Ovary (tissue), 10 donors: ENCODE measurements around the gene SERINC3. TPM values are rescaled to one million over a fixed set of nuclear protein-coding genes. Genes with fewer than 3 reads are reported as not detected.
A peak's percentile ranks its signal among the peaks of the same experiment; 100 is the strongest.

Source experiments
- DNase-seq, 5 donors: peaks; one replicate each; pipeline ENCODE4 v3.0.0-alpha.2; 2019 to 2020
- H3K27ac ChIP-seq, 2 donors: fragments of 200-600 bp; one replicate each; pipeline versions ENCODE4 v1.5.1 to v1.8.0; 2019 to 2022
- H3K27me3 ChIP-seq: fragments of 200-600 bp; one replicate; pipeline ENCODE4 v1.8.0; 2022
- H3K36me3 ChIP-seq: fragments of 200-600 bp; sonication (generic); one replicate; pipeline ENCODE4 v1.5.1; 2019
- H3K4me1 ChIP-seq: one replicate; pipeline ENCODE4 v1.8.1; 2013; ENCODE audit warnings: mild to moderate bottlenecking, moderate library complexity; ENCODE audit not compliant: insufficient read depth
- H3K4me3 ChIP-seq: fragments of 200-600 bp; sonication (generic); one replicate; pipeline ENCODE4 v1.5.1; 2017
- H3K9me3 ChIP-seq, 2 donors: fragments of 200-600 bp in 1 of 2; sonication (generic) in 1 of 2; one replicate each; pipeline versions ENCODE4 v1.5.1 to v1.8.1; 2013 to 2019; ENCODE audit warnings: mild to moderate bottlenecking in 1 of 2, moderate library complexity in 1 of 2
- EP300 ChIP-seq: sonication (generic); formaldehyde crosslinking; IDR thresholded peaks from one replicate; pipeline ENCODE4 v1.6.1; 2017; ENCODE audit warnings: antibody characterized with exemption
- POLR2A ChIP-seq: fragments of 450-650 bp; IDR thresholded peaks from one replicate; pipeline ENCODE4 v1.6.1; 2017; ENCODE audit warnings: antibody characterized with exemption, mild to moderate bottlenecking, moderate library complexity
- WGBS, 3 donors: extraction: QIAGEN DNeasy Blood & Tissue Kit in 1 of 3; methylation state at CpG; one replicate each; pipeline versions ENCODE4 v1.1.5 to v1.1.7; 2013 to 2017; 5-methylcytosine and 5-hydroxymethylcytosine counted together
- intact Hi-C, 4 donors: fragments of 100-400 bp; cut with DNase I; formaldehyde crosslinking; loops; one replicate each; pipeline versions ENCODE4 v1.11.0 to v1.15.1; 2022 to 2023
- long read RNA-seq, 3 donors: library from polyadenylated mRNA in 2 of 3; unstranded in 2 of 3; transcript quantifications; one replicate each; pipeline ENCODE4 v2.0.0 and lab custom pipeline, GENCODE V29; 2021 to 2026
- polyA plus RNA-seq, 2 donors: library from polyadenylated mRNA; stranded (reverse); fragments of 200-250 nt in 1 of 2; fragments of 350-450 nt in 1 of 2; fragmentation: Illumina TruSeq in 1 of 2; extraction: RNeasy Lipid Tissue Mini Kit (QIAGEN cat#74804) in 1 of 2; gene quantifications; one replicate each; pipeline ENCODE4 v1.2.3, GENCODE V29; 2013 to 2014
- total RNA-seq, 7 donors: library from RNA; depleted of rRNA in 2 of 7; stranded (reverse); fragments of >200 nt in 2 of 7; fragmentation: NEBNext Ultra II Directional in 3 of 7; extraction: Animal tissue kit (Norgen Biotek cat#: 25700) in 3 of 7; gene quantifications; one replicate each; pipeline versions ENCODE4 v1.1.0 to v1.2.4, GENCODE V29; 2016 to 2023
- TF ChIP-seq, protein P1 (sequence below), 3 donors: fragments of 450-650 bp in 2 of 3; fragments of 200-600 bp in 1 of 3; IDR thresholded peaks; one replicate each; pipeline versions ENCODE4 v1.5.1 to v1.8.0; 2016 to 2022; ENCODE audit warnings: antibody characterized with exemption in 3 of 3, mild to moderate bottlenecking in 1 of 3
- donor health status: DM: no; HTN: no; CAD: no; lungs with moderate emphysema.
- donor health status: DM: no; HTN: no; CAD: no.
- donor health status: Bipolar disorder and iron deficiency.
- donor health status: DM: yes; HTN: yes; CAD: no.
- donor health status: DM: no; HTN: no; CAD: no.
- donor health status: DM: yes; HTN: yes; CAD: no.

SERINC3 gene
- total RNA-seq: 100 to 1,000 TPM in 1 of 7 donors, 10 to 100 TPM in 6; 52.1 to 113 (median 90.1) TPM
- 100 to 1,000 TPM in 1 of 2 donors, 10 to 100 TPM in 1; 69.4 to 171 TPM for polyA plus RNA-seq
- long read RNA-seq, donor 1, full-length matches to known transcripts: 555 of 617 reads
- long read RNA-seq, donor 1, partial matches to known transcripts: 39 of 617 reads
- long read RNA-seq, donor 1, other reads (novel, unspliced or antisense): 23 of 617 reads
- long read RNA-seq, donor 2, full-length matches to known transcripts: 84 of 127 reads
- long read RNA-seq, donor 2, partial matches to known transcripts: 43 of 127 reads
- long read RNA-seq, donor 2, other reads (novel, unspliced or antisense): 0 of 127 reads
- long read RNA-seq, donor 3, full-length matches to known transcripts: 292 of 323 reads
- long read RNA-seq, donor 3, partial matches to known transcripts: 12 of 323 reads
- long read RNA-seq, donor 3, other reads (novel, unspliced or antisense): 19 of 323 reads

DNA sequence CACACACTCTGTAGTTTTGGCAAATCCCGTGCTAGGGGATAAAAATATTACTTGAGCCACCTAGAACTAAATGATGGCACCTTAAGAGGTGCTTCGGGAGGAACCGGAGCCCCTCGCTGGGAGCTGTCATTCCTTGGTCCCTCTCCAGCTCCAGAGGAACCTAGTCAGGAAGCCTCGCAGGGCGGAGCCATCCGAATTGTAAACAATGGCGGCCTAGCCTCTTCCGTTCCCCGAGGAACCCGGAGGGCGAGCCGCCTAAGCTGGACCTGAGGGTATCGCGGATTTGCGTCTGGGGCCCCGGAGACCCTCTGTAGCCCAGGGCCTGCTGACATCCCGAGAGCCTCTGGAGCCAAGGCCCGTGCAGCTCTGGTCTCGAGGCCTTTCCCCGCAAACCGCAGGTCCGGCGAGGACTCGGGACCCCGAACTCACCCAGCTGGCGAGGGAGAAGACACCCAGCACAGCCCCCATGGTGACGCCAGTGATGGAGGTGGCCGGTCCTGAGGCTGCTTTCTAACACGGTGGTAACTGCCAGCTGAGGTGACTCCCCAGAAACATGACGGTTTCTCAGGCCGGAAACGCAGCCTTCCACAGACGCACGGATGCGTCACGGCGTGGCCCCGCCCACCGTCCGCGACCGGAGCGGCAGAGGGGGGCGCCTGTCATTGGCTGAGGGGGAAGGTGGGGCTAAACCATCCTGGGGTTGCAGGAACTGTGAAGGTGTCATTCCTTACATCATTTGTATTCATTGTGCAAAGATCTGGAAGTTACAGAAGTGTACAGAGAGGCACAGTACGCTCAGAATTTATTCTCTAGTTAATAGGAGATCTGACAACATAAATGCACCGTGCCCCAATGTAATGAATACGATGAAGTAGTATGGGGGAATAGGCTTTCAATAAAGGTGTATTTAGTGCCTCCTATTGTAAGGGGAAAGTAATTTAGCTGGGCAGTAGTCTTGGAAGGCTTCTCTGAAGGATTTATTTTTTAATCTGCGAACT, at the start of gene SERINC3:
Gene SERINC3 (minus strand): TSS at position 587 of the 998 bp plus-strand sequence. CDS start 119 bp downstream, at position 468.
- Histone ChIP-seq H3K27ac (peak within 1 kb of the TSS; percentile 95 to 97), H3K4me3 (peak within 1 kb of the TSS; percentile 99), H3K36me3 (no peaks in the 10 kb centered on the region), H3K27me3 (no peaks in the 10 kb centered on the region), H3K9me3 (no peaks in the 10 kb centered on the region), H3K4me1 (peaks cover 13% of the 10 kb centered on the region)
- peak; percentile 94 to 98 (median 96) for DNase-seq
- intact Hi-C loops: no loop called here
- 0 to 1% (median 0%) methylated on average over 46 to 49 of the region's 49 CpGs for WGBS, 3 donors
- TF ChIP-seq POLR2A (peak; percentile 94), EP300 (peak; percentile 62)
- TF ChIP-seq, protein P1, sequence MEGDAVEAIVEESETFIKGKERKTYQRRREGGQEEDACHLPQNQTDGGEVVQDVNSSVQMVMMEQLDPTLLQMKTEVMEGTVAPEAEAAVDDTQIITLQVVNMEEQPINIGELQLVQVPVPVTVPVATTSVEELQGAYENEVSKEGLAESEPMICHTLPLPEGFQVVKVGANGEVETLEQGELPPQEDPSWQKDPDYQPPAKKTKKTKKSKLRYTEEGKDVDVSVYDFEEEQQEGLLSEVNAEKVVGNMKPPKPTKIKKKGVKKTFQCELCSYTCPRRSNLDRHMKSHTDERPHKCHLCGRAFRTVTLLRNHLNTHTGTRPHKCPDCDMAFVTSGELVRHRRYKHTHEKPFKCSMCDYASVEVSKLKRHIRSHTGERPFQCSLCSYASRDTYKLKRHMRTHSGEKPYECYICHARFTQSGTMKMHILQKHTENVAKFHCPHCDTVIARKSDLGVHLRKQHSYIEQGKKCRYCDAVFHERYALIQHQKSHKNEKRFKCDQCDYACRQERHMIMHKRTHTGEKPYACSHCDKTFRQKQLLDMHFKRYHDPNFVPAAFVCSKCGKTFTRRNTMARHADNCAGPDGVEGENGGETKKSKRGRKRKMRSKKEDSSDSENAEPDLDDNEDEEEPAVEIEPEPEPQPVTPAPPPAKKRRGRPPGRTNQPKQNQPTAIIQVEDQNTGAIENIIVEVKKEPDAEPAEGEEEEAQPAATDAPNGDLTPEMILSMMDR (IDR thresholded peaks at IDR 0.05): peak in 1 of 3 donors; percentile 18

DNA sequence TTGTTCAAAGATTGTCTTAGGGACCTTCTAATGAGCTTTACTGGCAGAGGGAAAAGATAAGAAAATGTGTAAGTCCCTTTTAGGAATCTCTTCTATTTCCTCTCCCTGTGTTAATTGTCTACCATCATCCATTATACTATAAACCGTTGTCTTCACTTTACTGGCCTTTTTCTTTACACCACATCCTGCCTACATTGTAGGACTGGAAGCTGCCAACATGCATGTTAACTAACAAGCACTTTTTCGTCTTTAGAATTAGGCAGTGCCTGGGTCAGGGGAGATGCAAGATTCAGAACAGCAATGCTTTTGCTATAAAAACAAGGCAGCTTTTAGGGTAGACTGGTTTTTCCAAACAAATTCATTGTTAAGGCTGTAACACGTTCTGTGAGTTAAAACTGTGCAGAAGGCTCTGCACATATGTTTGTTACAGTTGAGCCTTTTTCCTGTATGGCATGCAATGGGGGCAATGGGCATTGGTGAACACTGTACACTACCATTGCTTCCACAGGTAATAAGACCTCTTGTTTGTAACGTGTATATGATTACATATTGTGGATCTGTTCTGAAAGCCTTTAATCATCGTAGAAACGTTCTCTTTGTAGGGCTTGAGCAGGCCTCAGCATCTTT, 49.6 kb upstream of the SERINC3 start:
- TF ChIP-seq EP300 (no peak), POLR2A (no peak)
- TF ChIP-seq, protein P1 (IDR thresholded peaks at IDR 0.05): no peak
- no peaks in the 10 kb centered on the region for H3K27me3 ChIP-seq
- no peaks in the 10 kb centered on the region for H3K36me3 ChIP-seq
- 82 to 85% (median 85%) methylated on average over 6 of the region's 6 CpGs for WGBS, 3 donors
- H3K9me3 ChIP-seq: no peaks in the 10 kb centered on the region
- no peak for DNase-seq
- peaks cover 13% of the 10 kb centered on the region for H3K4me1 ChIP-seq
- intact Hi-C loops: no loop called here
- H3K4me3 ChIP-seq: no peak overlapping the region
- peak overlapping the region in 1 of 2 donors; percentile 64 for H3K27ac ChIP-seq

DNA sequence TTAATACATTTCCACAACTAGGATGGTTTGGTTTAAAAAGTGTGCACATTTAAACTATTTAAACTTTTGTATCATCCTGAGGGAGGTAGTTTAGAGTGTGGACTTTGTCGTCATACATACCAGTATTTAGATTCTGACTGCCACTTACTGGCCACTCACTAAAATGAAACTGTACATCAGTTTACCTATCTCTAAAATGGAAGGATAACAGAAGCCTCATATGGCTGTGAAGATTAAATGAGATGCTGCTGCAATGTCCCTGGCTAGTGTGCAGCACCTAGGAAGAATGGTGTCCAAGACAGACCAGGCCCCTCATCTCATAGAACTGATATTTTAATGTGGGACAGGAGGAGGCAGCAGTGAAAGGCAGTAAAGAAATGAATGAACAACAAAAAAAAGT, 48.5 kb upstream of the SERINC3 start:
- peaks cover 13% of the 10 kb centered on the region for H3K4me1 ChIP-seq
- intact Hi-C loops: no loop called here
- no peak for DNase-seq
- H3K36me3 ChIP-seq: no peaks in the 10 kb centered on the region
- WGBS, 3 donors: 96 to 100% (median 97%) methylated on average over 1 of the region's 1 CpG
- no peaks in the 10 kb centered on the region for H3K9me3 ChIP-seq
- H3K4me3 ChIP-seq: no peak overlapping the region
- H3K27ac ChIP-seq: no peak overlapping the region
- no peak for TF ChIP-seq EP300
- no peak for TF ChIP-seq POLR2A
- TF ChIP-seq, protein P1 (IDR thresholded peaks at IDR 0.05): no peak
- H3K27me3 ChIP-seq: no peaks in the 10 kb centered on the region

DNA sequence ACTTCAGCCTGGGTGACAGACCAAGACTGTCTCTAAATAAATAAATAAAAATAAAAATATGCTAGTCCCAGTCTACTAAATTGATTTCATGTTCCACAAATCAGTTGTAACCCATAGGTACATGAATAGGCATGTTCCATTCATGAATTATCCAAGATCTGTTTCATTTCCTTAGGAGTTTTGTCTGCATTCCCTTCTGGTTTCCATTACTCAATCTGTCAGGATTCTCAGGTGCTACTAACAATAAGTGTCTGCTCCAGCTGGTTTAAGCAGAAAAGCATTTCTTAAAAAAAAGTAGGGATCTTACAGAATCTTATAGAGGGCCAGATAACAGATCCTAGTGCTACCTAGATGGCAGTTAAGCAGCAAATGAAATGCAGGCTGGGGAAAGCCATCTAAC, 44.9 kb upstream of the SERINC3 start:
- no peaks in the 10 kb centered on the region for H3K9me3 ChIP-seq
- no peak for TF ChIP-seq POLR2A
- TF ChIP-seq EP300: no peak
- TF ChIP-seq, protein P1 (IDR thresholded peaks at IDR 0.05): no peak
- intact Hi-C loops: no loop called here
- DNase-seq: no peak
- H3K4me3 ChIP-seq: no peak overlapping the region
- no peaks in the 10 kb centered on the region for H3K27me3 ChIP-seq
- H3K27ac ChIP-seq: no peak overlapping the region
- no peaks in the 10 kb centered on the region for H3K36me3 ChIP-seq
- H3K4me1 ChIP-seq: peaks cover 9% of the 10 kb centered on the region
